Measurements from ENCODE around the gene GOLGA8R. TPM values are rescaled to one million over a fixed set of nuclear protein-coding genes. Genes with fewer than 3 reads are reported as not detected.
"Not testable (repeated sequence)": the region's sequence is repeated elsewhere in the genome, so short reads cannot be mapped to it uniquely, and the experiment has no call there.

Gene GOLGA8R
- 0.19 TPM for polyA plus RNA-seq (2012; ENCODE audit: insufficient read depth, insufficient read length, low read depth)

- H3K9me3 ChIP-seq; H3K4me1 ChIP-seq; H3K36me3 ChIP-seq; H3K27me3 ChIP-seq; DNase-seq; H3K4me3 ChIP-seq (ENCODE audit: low read depth, low read length): not testable (repeated sequence)
These were observed at the start of gene GOLGA8R for GRCh38 chr15:30414160-30414559. Gene GOLGA8R, minus strand, starts transcription at chr15:30414260. Its CDS starts 98 bp downstream, at chr15:30414162.

GRCh38 chr15:30463849-30464248, 49.8 kb upstream of the GOLGA8R start:
- H3K27me3 ChIP-seq; DNase-seq; H3K36me3 ChIP-seq; H3K9me3 ChIP-seq; H3K4me1 ChIP-seq; H3K4me3 ChIP-seq (ENCODE audit: low read depth, low read length): not testable (repeated sequence)

- DNase-seq; H3K27me3 ChIP-seq; H3K4me3 ChIP-seq (ENCODE audit: low read depth, low read length); H3K36me3 ChIP-seq; H3K9me3 ChIP-seq; H3K4me1 ChIP-seq: not testable (repeated sequence)
These were observed 48.1 kb upstream of the GOLGA8R start for GRCh38 chr15:30462176-30462575.

GRCh38 chr15:30452702-30453101, 38.6 kb upstream of the GOLGA8R start:
- H3K4me1 ChIP-seq; H3K36me3 ChIP-seq; H3K27me3 ChIP-seq; H3K4me3 ChIP-seq (ENCODE audit: low read depth, low read length); H3K9me3 ChIP-seq; DNase-seq: not testable (repeated sequence)

- H3K27me3 ChIP-seq; H3K9me3 ChIP-seq; H3K4me1 ChIP-seq; H3K36me3 ChIP-seq; H3K4me3 ChIP-seq (ENCODE audit: low read depth, low read length); DNase-seq: not testable (repeated sequence)
These were observed 24.3 kb upstream of the GOLGA8R start for GRCh38 chr15:30438348-30438747.

- DNase-seq = not testable (repeated sequence)
These were observed 21.8 kb upstream of the GOLGA8R start for GRCh38 chr15:30435878-30436277.

GRCh38 chr15:30420723-30421122, 6.7 kb upstream of the GOLGA8R start:
- not testable (repeated sequence) for H3K9me3 ChIP-seq; H3K36me3 ChIP-seq; H3K27me3 ChIP-seq; H3K4me3 ChIP-seq (ENCODE audit: low read depth, low read length); H3K4me1 ChIP-seq; DNase-seq

More at GRCh38 chr15:30435878-30436277, 21.8 kb upstream of the GOLGA8R start:
- H3K4me3 ChIP-seq (ENCODE audit: low read depth, low read length); H3K27me3 ChIP-seq; H3K36me3 ChIP-seq; H3K9me3 ChIP-seq; H3K4me1 ChIP-seq: not testable (repeated sequence)

- not testable (repeated sequence) for H3K36me3 ChIP-seq; H3K4me1 ChIP-seq; H3K9me3 ChIP-seq; H3K27me3 ChIP-seq; H3K4me3 ChIP-seq (ENCODE audit: low read depth, low read length)
- DNase-seq = peak; percentile 6
These were observed 6.4 kb downstream of the GOLGA8R start for GRCh38 chr15:30407636-30408035.

- DNase-seq = peak; percentile 70
- H3K36me3 ChIP-seq; H3K9me3 ChIP-seq; H3K4me3 ChIP-seq (ENCODE audit: low read depth, low read length); H3K4me1 ChIP-seq; H3K27me3 ChIP-seq: not testable (repeated sequence)
These were observed 15.1 kb downstream of the GOLGA8R start for GRCh38 chr15:30398988-30399387.

- not testable (repeated sequence) for H3K36me3 ChIP-seq; H3K9me3 ChIP-seq; H3K4me1 ChIP-seq; H3K27me3 ChIP-seq; DNase-seq; H3K4me3 ChIP-seq (ENCODE audit: low read depth, low read length)
These were observed 20.4 kb downstream of the GOLGA8R start for GRCh38 chr15:30393664-30393991.

- H3K9me3 ChIP-seq; H3K4me1 ChIP-seq; DNase-seq; H3K36me3 ChIP-seq; H3K4me3 ChIP-seq (ENCODE audit: low read depth, low read length); H3K27me3 ChIP-seq: not testable (repeated sequence)
These were observed 21.0 kb downstream of the GOLGA8R start, which contains the start of gene CHRFAM7A for GRCh38 chr15:30392766-30393663. Gene CHRFAM7A, minus strand, starts transcription at chr15:30393540. Its CDS starts 10,189 bp downstream, at chr15:30383351.

GRCh38 chr15:30386318-30386887, 27.7 kb downstream of the GOLGA8R start:
- H3K9me3 ChIP-seq; DNase-seq; H3K36me3 ChIP-seq; H3K4me1 ChIP-seq; H3K27me3 ChIP-seq; H3K4me3 ChIP-seq (ENCODE audit: low read depth, low read length): not testable (repeated sequence)

- not testable (repeated sequence) for H3K4me3 ChIP-seq (ENCODE audit: low read depth, low read length); H3K27me3 ChIP-seq; DNase-seq; H3K4me1 ChIP-seq; H3K9me3 ChIP-seq; H3K36me3 ChIP-seq
These were observed 37.0 kb downstream of the GOLGA8R start for GRCh38 chr15:30377082-30377413.

GRCh38 chr15:30376375-30377081, 37.5 kb downstream of the GOLGA8R start:
- H3K27me3 ChIP-seq; H3K36me3 ChIP-seq; H3K4me3 ChIP-seq (ENCODE audit: low read depth, low read length); H3K9me3 ChIP-seq; DNase-seq; H3K4me1 ChIP-seq: not testable (repeated sequence)

- not testable (repeated sequence) for H3K4me1 ChIP-seq; H3K4me3 ChIP-seq (ENCODE audit: low read depth, low read length); H3K27me3 ChIP-seq; H3K9me3 ChIP-seq; DNase-seq; H3K36me3 ChIP-seq
These were observed 38.2 kb downstream of the GOLGA8R start for GRCh38 chr15:30375872-30376271.

- H3K36me3 ChIP-seq; H3K27me3 ChIP-seq; DNase-seq; H3K4me3 ChIP-seq (ENCODE audit: low read depth, low read length); H3K9me3 ChIP-seq; H3K4me1 ChIP-seq: not testable (repeated sequence)
These were observed 39.2 kb downstream of the GOLGA8R start for GRCh38 chr15:30374862-30375261.

All from BE2C (cell line).